GM12874 (cell line): ENCODE measurements around the gene SLC16A2.

ENCODE experiments used
- TF ChIP-seq, protein P1 (sequence below): IDR thresholded peaks from 2 replicates; pipeline ENCODE4 v1.5.1; 2011; ENCODE audit warnings: low read depth, mild to moderate bottlenecking, control low read depth, low read length, moderate library complexity; ENCODE audit not compliant: insufficient read depth

Gene SLC16A2

DNA sequence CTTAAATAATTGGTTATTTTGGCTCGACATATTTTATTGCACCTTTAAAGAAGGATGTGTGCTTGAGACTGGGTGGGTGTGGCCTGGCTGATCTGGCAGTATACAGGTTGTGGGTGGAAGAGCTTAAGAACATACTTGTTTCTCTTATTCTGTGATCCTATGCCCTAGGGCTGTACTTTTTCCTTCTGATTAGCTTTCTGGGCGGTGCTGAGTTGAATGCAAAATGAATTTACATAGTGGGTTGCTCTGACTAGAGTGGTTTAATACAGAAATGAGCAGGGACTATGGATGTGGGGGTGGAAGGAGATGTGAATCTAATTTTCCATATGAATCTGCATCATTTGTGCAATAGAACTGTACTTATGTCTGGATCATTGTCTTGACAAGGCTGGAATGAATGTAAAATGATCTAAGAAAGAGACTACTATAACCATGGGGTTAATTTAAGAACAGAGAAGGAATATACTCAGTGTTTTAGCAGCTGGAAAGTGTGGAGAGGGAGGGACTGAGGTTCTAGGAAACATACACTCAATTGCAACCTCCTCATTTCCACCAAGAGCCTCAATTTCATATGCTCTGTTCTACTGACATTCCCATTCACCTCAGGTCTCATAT lies 119.4 kb downstream of the SLC16A2 start:
- TF ChIP-seq, protein P1, sequence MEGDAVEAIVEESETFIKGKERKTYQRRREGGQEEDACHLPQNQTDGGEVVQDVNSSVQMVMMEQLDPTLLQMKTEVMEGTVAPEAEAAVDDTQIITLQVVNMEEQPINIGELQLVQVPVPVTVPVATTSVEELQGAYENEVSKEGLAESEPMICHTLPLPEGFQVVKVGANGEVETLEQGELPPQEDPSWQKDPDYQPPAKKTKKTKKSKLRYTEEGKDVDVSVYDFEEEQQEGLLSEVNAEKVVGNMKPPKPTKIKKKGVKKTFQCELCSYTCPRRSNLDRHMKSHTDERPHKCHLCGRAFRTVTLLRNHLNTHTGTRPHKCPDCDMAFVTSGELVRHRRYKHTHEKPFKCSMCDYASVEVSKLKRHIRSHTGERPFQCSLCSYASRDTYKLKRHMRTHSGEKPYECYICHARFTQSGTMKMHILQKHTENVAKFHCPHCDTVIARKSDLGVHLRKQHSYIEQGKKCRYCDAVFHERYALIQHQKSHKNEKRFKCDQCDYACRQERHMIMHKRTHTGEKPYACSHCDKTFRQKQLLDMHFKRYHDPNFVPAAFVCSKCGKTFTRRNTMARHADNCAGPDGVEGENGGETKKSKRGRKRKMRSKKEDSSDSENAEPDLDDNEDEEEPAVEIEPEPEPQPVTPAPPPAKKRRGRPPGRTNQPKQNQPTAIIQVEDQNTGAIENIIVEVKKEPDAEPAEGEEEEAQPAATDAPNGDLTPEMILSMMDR: no peak

DNA sequence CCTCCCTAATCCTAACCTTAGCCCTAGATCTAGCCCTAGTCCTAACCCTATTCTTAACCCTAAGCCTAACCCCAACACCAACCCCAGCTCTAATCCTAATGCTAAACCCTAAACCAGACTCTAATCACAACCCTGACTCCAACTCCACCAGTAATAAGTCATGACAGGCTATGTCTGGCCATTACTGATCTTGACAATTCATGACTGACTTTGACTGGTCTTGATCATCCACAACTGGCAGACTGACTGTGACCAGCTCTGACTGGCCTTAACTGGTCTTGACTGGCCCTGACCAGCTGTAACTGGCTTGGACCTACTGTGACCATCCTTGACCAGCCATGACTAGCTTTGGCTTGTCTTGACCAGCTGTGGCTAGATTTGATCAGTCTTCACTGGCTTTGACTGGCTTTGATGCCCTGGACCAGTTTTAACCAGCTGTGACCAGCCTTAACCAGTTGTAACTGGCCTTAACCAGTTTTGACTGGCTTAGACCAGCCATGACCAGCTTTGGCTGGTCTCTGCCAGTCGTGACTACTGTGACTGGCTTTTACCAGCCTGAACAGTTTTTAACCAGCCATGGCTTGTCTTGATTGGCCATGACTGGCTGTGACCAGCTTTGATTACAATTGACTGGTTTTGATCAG lies 124.7 kb downstream of the SLC16A2 start:
- TF ChIP-seq, protein P1: no peak

DNA sequence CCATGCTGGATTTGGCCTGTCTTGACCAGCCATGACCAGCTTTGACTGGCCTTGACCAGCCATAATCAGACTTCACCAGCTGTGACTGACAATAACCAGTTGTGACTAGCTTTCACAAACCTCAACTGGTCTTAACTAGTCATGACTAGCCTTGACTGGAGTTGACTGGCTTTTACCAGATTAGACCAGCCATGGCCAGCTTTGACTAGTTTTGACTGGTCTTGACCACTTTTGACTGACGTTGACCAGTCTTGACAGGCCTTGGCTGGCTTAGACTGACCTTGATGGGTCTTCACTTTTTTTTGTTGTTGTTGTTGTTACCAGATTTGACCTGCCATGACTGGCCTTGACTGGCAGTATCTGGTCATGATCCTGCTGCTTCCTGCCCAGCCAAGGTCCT lies 125.7 kb downstream of the SLC16A2 start:
- TF ChIP-seq, protein P1: no peak

DNA sequence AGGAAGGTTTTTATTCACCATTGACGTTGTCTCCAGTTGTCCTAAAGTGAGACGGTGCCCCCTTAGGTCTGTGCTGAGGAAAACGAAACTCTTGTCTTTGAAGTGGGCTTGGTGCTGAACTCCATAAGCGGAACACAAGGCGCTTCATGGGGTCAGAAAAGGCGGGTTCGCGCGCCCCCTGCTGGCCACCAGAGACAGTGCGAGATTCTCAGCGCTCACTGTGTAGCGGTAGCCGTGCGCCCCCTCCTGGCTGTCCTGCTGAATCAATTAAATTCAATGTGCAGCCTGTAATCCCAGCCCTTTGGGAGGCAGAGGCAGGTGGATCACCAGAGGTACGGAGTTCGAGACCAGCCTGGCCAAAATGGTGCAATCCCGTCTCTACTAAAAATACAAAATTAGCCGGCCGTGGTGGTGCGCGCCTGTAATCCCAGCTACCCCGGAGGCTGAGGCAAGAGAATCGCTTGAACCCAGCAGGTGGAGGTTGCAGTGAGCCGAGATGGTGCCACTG lies 129.1 kb downstream of the SLC16A2 start:
- TF ChIP-seq, protein P1: peak; percentile 92

DNA sequence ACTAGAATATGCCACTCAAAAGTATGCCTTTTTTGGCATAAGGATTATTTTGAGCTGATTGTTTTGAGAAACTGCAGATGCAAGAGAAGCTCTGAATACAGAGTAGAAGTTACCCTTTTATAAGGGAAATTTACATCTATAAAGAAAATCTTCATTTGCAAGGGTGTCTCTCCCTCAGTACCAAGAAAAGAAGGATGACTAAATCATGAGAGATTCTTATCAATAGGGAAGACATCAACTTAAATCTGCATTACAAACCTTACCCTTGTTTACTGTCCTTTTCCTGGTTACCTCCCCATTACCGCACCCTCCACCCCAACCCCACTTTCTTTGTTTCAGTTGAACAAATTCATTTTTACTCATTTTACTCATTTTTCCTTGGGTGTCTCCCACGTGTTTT lies 130.6 kb downstream of the SLC16A2 start:
- TF ChIP-seq, protein P1: no peak

DNA sequence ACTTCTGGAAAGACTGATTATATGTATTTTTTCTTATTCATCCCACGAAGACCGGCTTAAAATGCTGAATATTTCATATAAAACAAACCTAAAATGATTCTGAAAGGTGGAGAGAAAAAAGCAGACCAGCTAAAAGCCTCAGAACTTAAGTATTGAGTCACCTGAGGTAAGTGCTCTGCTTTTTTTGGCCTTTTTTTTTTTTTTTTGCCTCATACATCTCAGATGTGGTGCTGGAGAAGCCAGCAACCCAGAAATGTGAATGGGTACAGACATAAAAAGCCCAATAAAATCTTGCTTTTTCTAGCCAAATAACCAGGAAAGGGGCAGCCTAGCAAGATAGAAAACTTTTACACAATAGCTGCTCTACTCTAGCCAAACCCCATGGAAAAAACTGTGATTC lies 136.1 kb downstream of the SLC16A2 start:
- TF ChIP-seq, protein P1: no peak

DNA sequence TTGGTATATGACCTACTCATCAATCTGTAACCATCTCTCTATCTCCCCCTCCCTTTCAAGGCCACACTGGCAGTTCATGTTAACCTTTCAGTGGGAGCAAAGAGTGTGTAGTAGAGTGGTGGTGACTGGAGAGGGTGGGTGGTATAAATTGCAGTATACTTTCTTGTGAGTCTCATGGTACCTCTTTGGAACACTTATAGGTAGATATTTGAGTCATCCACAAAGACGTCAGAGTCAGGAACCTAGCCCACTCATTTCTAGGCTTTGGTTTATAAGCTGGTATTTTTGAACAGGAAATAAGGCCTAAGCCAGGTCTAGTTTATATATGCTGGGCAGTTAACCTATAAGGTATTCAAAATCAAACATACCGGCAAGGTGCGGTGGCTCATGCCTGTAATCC lies 156.8 kb downstream of the SLC16A2 start:
- TF ChIP-seq, protein P1: no peak
